HG02798 (cell line): ENCODE measurements around the gene AMIGO1.

Experiments used
- ATAC-seq: cut with Tn5 transposase; IDR thresholded peaks from one replicate; pipeline ENCODE4 v1.9.1; 2021; ENCODE audit warnings: mild to moderate bottlenecking; ENCODE audit not compliant: unreplicated experiment, poor library complexity

Gene AMIGO1

DNA sequence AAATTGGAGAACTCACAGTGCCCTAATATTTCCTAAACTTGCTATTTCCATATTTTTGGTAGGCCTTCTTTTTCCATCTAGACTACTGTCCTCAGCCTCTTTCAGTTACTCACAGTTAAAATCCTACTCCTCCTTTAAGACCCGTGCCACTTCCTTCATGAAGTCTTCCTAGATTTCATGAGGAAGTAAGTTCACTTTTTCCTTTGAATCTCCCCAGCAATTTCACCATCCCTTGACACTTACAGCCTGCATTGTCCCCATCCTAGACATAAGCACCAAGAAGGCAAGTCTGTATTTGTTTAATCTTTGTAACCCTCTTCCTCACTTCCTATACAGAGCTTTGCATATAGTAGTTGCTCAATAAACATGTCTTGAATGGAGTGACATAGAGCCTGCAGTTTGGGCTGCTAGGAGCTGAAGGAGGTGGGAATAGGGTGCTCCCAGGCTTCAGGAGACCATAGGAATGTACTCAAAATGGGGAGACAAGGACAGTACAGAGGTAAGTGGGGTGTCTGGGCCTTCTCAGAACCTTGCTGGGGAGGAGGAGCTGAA is 24.9 kb upstream of the AMIGO1 start:
- no peak for ATAC-seq

DNA sequence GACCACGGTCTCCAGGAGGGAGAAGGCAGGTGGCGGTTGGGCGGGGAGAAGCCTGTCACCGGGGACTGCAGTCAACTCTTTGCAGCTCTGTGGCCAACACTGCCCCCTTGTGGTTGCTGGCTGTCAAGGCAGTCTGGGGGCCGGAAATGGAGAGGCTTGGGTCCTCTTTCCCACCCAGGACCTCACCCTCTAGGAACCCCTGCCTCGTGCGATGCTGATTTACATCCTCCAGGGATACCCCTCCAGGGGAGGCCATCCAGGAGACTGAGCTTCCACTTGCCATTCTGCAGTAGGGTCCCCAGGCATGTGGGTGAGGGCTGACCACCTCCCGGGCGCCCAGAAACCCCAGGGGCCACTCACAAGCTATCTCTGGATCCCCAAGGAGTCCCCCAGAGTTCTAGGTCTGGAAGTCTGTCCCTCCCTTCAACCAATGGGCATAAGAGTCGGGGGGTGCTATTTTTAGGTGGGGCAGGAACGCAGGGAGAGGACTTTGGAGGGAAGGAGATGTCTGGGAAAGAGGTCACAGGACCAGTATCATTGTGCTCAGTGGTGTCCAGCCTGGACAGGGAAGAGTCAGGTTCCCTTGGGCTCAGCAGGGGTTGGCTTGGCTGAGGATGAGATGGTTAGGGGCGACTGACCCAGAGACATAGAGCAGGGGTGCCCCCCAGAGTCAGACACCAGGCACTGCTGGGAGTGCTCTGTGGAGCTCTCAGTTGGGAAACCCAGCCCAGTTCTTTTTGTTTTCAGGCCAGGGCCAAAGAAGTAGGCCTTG is 23.0 kb upstream of the AMIGO1 start:
- ATAC-seq = peak; percentile 67

GRCh38 chr1:109531826-109532364 is 22.4 kb upstream of the AMIGO1 start:
- no peak for ATAC-seq

GRCh38 chr1:109531380-109531779 is 21.9 kb upstream of the AMIGO1 start:
- ATAC-seq = no peak

- no peak for ATAC-seq
Observed at GRCh38 chr1:109530457-109531087, 21.0 kb upstream of the AMIGO1 start.

GRCh38 chr1:109529881-109530456 is 20.4 kb upstream of the AMIGO1 start:
- ATAC-seq = no peak

DNA sequence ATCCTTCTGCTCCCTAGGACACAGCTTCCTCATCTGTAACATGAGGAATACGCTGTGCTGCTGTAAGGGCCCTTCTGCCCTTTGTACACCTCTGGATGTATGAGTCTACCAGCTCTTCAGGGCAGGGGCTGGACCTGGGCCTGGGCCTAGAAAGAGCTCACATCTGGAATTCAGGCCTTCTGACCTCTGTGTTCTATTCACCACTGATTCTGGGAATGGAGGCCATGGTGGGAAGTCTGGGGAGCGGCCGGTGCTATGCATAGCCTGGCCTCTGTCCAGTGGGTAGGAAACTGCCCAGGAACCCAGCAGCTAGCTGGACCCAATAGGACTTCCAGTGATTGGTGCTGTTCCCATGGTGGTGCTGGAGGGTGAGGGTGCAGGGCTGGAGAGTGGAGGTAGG is 19.2 kb upstream of the AMIGO1 start:
- no peak for ATAC-seq

- ATAC-seq = no peak
Observed at GRCh38 chr1:109527846-109528695, 18.5 kb upstream of the AMIGO1 start.

- peak; percentile 75 for ATAC-seq
Observed at GRCh38 chr1:109527098-109527811, 17.7 kb upstream of the AMIGO1 start.

- ATAC-seq = no peak
Observed at GRCh38 chr1:109523706-109524105, 14.2 kb upstream of the AMIGO1 start.

- no peak for ATAC-seq
Observed at GRCh38 chr1:109522026-109522425, 12.5 kb upstream of the AMIGO1 start.

DNA sequence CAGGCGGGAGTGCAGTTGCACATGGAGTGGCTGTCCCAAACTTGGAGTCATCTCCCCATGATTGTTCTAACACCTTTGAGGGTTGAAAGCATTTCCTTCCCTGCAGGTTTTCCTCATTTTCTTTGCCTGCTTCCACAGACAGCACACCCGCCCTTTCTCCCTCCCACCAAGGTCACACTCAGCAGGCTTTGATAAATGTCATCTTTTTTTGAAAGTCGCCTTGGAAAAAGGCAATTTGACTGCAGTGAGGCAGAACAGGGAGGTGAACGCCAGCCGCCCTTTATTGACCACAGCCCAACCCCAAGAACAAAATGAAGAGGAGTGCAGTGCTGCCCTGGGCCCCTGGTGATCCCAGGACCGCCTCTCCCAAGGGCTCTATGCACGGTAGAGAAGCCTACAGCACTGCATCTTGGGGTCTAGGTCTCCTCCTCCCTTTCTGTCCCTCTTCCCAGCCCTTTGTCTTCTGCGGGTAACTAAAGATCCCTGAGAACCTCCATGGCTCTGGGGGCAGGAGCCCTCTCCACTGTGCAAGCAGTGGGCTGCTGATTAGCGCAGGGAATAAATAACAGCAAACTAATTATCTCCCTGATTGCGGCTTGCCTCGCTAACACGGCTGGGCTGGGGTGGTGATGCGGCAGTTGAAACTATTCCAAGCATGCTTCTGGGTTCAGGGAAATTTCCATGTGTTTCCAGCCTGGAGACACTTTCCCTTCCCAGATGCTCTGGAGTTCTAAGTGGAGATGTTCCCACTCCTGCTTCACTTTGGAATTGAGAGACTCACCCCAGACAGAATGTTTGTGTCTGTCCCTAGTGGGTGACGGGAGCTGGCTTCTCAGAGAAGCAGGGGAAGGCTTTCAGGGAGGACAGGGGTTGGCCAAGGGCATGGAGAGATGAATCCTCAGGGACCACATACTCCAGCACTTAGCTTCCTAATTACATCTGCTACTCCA is 11.8 kb upstream of the AMIGO1 start:
- ATAC-seq = no peak

- no peak for ATAC-seq
Observed at GRCh38 chr1:109517337-109517736, 7.8 kb upstream of the AMIGO1 start.

DNA sequence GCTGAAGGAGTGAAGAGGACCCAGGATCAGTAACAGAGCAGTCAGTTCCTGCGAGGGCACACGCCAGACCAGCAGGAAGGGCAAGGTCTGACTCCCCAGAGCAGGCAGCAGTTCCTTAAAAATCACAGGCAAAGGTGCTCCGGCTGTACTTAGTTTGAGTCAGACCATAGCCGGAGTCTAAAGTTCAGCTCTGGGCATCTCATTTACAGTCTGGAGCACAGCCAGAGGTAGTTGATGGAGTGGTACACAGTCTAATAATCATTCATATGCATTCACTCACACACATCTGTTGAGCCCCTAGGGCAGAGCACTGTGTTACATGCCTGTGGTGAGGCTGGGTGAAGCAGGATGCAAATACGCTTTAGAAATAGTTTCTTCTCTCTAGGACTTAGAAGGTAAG is 7.3 kb upstream of the AMIGO1 start:
- no peak for ATAC-seq

GRCh38 chr1:109514846-109515245 is 5.3 kb upstream of the AMIGO1 start:
- no peak for ATAC-seq

DNA sequence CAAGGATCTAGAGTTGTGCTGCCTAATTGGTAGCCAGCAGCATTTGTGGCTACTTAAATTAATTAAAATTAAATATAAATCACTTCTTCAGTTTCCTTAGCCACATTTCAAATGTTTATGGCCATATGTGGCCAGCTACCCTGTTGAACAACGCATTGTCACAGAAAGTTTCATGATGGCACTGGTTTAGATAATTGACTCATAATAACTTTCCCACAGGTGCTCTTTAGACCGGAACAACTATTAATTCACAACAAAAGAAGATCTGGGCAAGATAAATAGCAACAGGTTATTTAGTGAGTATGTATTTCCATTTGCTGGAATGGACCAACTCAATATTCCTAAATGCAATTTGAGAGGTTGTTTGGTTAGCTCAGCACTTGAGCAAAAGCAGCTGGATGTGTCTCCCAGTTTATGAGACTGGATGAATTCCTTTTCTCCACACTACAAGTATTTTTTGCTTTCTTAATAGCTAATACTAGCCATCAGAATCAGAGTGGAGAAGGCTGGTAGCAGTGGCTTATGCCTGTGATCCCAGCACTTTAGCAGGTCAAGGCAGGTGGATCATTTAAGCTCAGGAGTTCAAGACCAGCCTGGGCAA is 3.7 kb upstream of the AMIGO1 start:
- no peak for ATAC-seq

GRCh38 chr1:109508873-109509175 is 703 bp downstream of the AMIGO1 start:
- ATAC-seq = no peak
